ENCODE data around the gene ABCF2.

GRCh38 chr7:151243408-151244195, 16.6 kb upstream of the ABCF2 start:
- no peak for TF ChIP-seq EZH2 (IDR thresholded peaks at IDR 0.05; ENCODE audit: borderline replicate concordance, insufficient read depth, low read depth, low read length, poor library complexity, severe bottlenecking)
- TF ChIP-seq CTCF (IDR thresholded peaks at IDR 0.05), result no peak
